Psoas muscle (tissue), 8 donors: ENCODE results near the gene PPL. TPM values are rescaled to one million over a fixed set of nuclear protein-coding genes. Genes with fewer than 3 reads are reported as not detected.

ENCODE experiments used
- ATAC-seq, 4 donors: fragments of 200-7000 bp; cut with Tn5 transposase; one replicate each; pipeline ENCODE4 v1.9.1; 2020; ENCODE audit warnings: moderate library complexity in 3 of 4, mild to moderate bottlenecking in 2 of 4
- DNase-seq, 2 donors: peaks; one replicate each; pipeline ENCODE4 v3.0.0-alpha.2; 2020
- H3K27ac ChIP-seq: fragments of 200-600 bp; one replicate; pipeline ENCODE4 v1.8.0; 2022
- H3K27me3 ChIP-seq, 3 donors: fragments of 200-600 bp in 1 of 3; one replicate each; pipeline versions ENCODE4 v1.6.1 to v1.8.0; 2013 to 2022; ENCODE audit warnings: low read length in 2 of 3, mild to moderate bottlenecking in 2 of 3, moderate library complexity in 1 of 3; ENCODE audit not compliant: insufficient read depth in 3 of 3
- H3K36me3 ChIP-seq, 2 donors: fragments of 200-600 bp in 1 of 2; one replicate each; pipeline versions ENCODE4 v1.6.1 to v1.8.0; 2013 to 2022; ENCODE audit warnings: low read depth in 1 of 2, mild to moderate bottlenecking in 1 of 2, moderate library complexity in 1 of 2; ENCODE audit not compliant: insufficient read depth in 1 of 2
- H3K4me1 ChIP-seq: fragments of 200-600 bp; one replicate; pipeline ENCODE4 v1.8.0; 2022
- H3K4me3 ChIP-seq: fragments of 200-600 bp; one replicate; pipeline ENCODE4 v1.8.0; 2022; ENCODE audit warnings: mild to moderate bottlenecking
- H3K9me3 ChIP-seq: fragments of 200-600 bp; one replicate; pipeline ENCODE4 v1.8.0; 2022
- WGBS, 3 donors: extraction: QIAGEN DNeasy Blood & Tissue Kit; methylation state at CpG; one replicate each; pipeline versions ENCODE4 v1.1.6 to v1.1.7; 2013; 5-methylcytosine and 5-hydroxymethylcytosine counted together
- intact Hi-C, 2 donors: fragments of 100-400 bp; cut with DNase I; formaldehyde crosslinking; loops; one replicate each; pipeline versions ENCODE4 v1.11.0 to v1.14.2; 2022
- polyA plus RNA-seq, 3 donors: library from polyadenylated mRNA; stranded (reverse); fragments of 200-250 nt; gene quantifications; one replicate each; pipeline ENCODE4 v1.2.3, GENCODE V29; 2013
- total RNA-seq, 4 donors: library from RNA; stranded (reverse); fragmentation: NEBNext Ultra II Directional in 2 of 4; extraction: Animal tissue kit (Norgen Biotek cat#: 25700) in 2 of 4; gene quantifications; one replicate each; pipeline versions ENCODE4 v1.2.1 to v1.2.4, GENCODE V29; 2021 to 2023
- TF ChIP-seq, protein P1 (sequence below): fragments of 200-600 bp; IDR thresholded peaks from one replicate; pipeline ENCODE4 v1.8.0; 2022; ENCODE audit warnings: antibody characterized with exemption
- donor health status: healthy with polysubstance abuse.
- donor health status: DM: no; HTN: no; CAD: no; lungs with moderate emphysema.
- donor health status: Bipolar disorder and iron deficiency.
- donor health status: healthy.
- donor health status: DM: yes; HTN: yes; CAD: no.
- donor health status: DM: no; HTN: no; CAD: no.
- donor health status: DM: no; HTN: no; CAD: no.
- donor health status: DM: yes; HTN: yes; CAD: no.

PPL gene
- total and polyA plus RNA-seq, 7 donors: 2.4 to 7.2 (median 4.4) TPM

DNA sequence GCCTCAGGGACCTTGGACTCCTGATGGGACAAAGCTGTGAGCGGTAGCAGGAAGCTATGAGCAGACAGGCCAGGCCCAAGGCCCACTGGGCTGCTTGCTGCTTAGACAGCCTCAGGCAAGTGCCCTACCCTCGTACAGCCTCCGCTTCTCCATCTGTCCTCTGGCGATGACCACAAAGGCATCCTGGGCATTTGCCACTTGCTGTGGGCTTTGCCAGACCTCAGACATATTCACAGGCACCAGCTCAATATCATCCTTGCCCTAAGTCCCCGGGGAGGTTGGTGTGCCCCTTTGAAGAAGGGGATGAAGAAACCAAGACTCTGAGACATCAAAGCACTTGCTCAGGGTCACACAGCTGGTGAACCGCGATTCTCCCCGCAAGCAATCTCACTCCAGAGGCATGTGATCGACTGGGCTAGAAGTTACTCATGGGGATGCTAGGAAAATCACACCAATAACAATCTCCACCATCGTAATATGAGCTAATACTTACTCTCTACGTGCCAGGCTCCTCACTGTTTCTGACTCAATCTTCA lies 21.7 kb downstream of the PPL start:
- Histone ChIP-seq H3K4me1 (no peaks in the 10 kb centered on the region), H3K27ac (no peak overlapping the region), H3K27me3 (no peaks in the 10 kb centered on the region), H3K36me3 (no peaks in the 10 kb centered on the region), H3K4me3 (no peak overlapping the region), H3K9me3 (no peaks in the 10 kb centered on the region)
- ATAC-seq (no peak), DNase-seq (no peak)
- TF ChIP-seq, protein P1, sequence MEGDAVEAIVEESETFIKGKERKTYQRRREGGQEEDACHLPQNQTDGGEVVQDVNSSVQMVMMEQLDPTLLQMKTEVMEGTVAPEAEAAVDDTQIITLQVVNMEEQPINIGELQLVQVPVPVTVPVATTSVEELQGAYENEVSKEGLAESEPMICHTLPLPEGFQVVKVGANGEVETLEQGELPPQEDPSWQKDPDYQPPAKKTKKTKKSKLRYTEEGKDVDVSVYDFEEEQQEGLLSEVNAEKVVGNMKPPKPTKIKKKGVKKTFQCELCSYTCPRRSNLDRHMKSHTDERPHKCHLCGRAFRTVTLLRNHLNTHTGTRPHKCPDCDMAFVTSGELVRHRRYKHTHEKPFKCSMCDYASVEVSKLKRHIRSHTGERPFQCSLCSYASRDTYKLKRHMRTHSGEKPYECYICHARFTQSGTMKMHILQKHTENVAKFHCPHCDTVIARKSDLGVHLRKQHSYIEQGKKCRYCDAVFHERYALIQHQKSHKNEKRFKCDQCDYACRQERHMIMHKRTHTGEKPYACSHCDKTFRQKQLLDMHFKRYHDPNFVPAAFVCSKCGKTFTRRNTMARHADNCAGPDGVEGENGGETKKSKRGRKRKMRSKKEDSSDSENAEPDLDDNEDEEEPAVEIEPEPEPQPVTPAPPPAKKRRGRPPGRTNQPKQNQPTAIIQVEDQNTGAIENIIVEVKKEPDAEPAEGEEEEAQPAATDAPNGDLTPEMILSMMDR: no peak
- intact Hi-C loops: no loop called here
- 58 to 68% (median 60%) methylated on average over 11 of the region's 11 CpGs for WGBS, 3 donors

DNA sequence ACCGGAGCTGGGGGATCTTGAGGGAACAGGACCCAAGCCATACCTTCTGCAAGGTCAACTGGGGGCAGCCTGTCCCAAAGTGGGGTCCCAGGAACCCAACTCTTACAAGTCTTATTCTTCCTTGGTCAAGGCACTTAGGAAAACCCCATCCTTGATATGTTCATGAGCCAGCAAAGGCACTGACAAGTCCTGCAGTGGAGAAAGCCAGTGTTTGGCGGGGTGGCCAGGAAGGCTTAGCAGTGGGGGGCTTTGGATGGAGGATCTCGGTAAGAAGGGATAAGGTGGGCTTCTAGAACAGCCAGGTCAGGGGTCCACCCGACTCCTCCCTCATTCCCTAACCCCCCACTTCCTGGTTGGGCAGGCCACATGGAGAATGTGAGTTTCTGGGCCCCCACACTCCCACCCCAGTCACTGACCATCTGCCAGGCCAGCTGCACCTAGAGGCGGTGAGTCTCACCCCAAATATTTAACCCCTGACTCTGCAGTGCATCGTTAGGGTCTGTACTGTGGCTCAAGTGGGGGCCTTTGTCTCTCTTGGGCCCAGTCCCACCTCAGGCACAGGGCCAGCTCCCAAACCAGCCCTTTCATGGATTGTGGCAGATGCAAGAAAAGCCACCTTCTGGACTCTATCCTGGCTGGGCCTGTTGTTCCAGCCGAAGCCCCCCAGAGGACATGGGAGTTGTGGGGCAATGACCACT lies 22.3 kb downstream of the PPL start:
- whole genome bisulfite sequencing, 3 donors: 79 to 86% (median 81%) methylated on average over 7 of the region's 7 CpGs
- no peaks in the 10 kb centered on the region for H3K9me3 ChIP-seq
- intact Hi-C loops: no loop called here
- no peaks in the 10 kb centered on the region for H3K36me3 ChIP-seq
- no peak overlapping the region for H3K27ac ChIP-seq
- H3K27me3 ChIP-seq: no peaks in the 10 kb centered on the region
- TF ChIP-seq, protein P1: no peak
- no peaks in the 10 kb centered on the region for H3K4me1 ChIP-seq
- no peak for ATAC-seq
- no peak for DNase-seq
- no peak overlapping the region for H3K4me3 ChIP-seq

DNA sequence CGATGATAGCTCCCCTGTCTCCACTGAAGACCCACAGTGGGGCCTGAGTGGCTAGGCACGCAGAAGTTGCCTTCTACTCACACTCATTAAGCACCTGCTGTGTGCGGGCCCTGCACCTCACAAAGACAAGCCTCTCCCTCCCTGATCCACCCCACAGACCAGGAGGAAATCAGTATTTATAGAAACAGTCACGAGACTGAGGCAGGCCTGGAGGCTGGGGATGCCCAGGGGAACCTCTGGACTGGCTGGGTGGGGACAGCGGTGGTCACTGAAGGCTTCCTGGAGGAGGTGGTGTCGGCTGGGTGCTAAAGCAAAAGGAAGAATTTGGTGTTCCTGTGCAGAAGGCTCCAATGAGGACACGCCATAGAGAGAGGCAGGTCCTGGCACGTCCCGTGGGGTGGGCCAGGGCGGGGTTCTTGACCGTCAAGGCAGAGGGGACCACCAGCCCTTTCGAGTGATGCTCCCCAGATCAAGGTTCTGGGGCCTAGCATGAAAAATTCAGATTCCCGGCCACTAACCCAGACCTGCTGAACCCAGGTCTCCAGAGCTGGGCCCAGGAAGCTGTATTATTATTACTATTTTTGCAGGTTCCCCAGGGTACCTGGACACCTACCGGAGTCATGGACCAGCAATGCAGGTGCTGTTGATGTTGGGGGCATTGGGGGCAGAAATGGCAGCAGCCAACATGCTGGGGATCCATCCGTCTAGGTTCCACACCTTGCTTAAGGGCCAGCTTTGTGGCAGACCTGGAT lies 23.0 kb downstream of the PPL start:
- no peaks in the 10 kb centered on the region for H3K9me3 ChIP-seq
- WGBS, 3 donors: 90 to 91% (median 90%) methylated on average over 15 of the region's 15 CpGs
- H3K36me3 ChIP-seq: no peaks in the 10 kb centered on the region
- H3K4me1 ChIP-seq: no peaks in the 10 kb centered on the region
- no peaks in the 10 kb centered on the region for H3K27me3 ChIP-seq
- ATAC-seq (no peak), DNase-seq (no peak)
- H3K27ac ChIP-seq: no peak overlapping the region
- no peak overlapping the region for H3K4me3 ChIP-seq
- intact Hi-C loops: no loop called here
- TF ChIP-seq, protein P1: no peak

DNA sequence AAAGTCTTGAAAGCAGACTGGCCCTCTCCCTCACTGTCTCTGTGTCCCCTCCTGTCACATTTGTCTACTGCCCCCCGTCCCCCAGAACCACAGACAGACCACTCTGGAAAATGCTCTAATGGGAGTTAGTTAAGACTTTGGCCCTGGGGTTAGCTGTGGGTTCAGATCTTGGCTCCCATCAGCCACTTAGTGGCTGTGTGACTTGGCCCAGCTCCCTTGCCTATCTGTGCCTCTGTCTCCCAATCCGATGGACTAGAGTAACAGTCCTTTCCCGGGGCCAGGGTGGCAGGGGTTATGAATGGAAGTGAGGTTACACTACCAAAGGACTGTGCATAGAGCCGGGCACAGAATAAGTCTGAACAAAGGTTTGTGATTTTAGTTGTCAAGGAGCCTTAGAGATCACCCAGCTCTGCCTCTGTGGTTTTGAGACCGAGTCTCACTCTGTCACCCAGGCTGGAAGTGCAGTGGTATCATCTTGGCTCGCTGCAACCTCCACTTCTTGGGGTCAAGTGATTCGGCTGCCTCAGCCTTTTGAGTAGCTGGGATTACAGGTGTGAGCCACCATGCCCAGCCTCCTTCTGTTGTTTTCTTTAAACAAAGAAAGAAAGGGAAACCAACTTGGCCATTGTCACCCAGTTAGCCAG lies 23.7 kb downstream of the PPL start:
- intact Hi-C loops: no loop called here
- Histone ChIP-seq H3K36me3 (no peaks in the 10 kb centered on the region), H3K27me3 (no peaks in the 10 kb centered on the region), H3K4me1 (no peaks in the 10 kb centered on the region), H3K4me3 (no peak overlapping the region), H3K9me3 (no peaks in the 10 kb centered on the region), H3K27ac (no peak overlapping the region)
- WGBS, 3 donors: 73 to 77% (median 75%) methylated on average over 7 of the region's 7 CpGs
- TF ChIP-seq, protein P1: no peak
- ATAC-seq (no peak), DNase-seq (no peak)
